NCI-H2227 treated with DMSO at 0.1 percent for 48 hours (cell line): ENCODE results near the gene HHIP.

Source experiments
- DNase-seq: peaks from one replicate; lab custom pipeline; 2025; lab: John Stamatoyannopoulos, UW

Gene HHIP

GRCh38 chr4:144705601-144706590 is 59.9 kb downstream of the HHIP start:
- no peak for DNase-seq

- no peak for DNase-seq
These were observed 63.2 kb downstream of the HHIP start for GRCh38 chr4:144709159-144709558.

GRCh38 chr4:144709793-144710525 is 64.0 kb downstream of the HHIP start:
- DNase-seq, result no peak

- DNase-seq, result no peak
These were observed 64.6 kb downstream of the HHIP start for GRCh38 chr4:144710526-144710912.

- DNase-seq, result no peak
These were observed 65.9 kb downstream of the HHIP start for GRCh38 chr4:144711700-144712456.

- no peak for DNase-seq
These were observed 66.8 kb downstream of the HHIP start for GRCh38 chr4:144712775-144713174.

- DNase-seq, result no peak
These were observed 68.2 kb downstream of the HHIP start for GRCh38 chr4:144714166-144714565.

- no peak for DNase-seq
These were observed 69.3 kb downstream of the HHIP start for GRCh38 chr4:144715230-144715629.

- no peak for DNase-seq
These were observed 70.8 kb downstream of the HHIP start for GRCh38 chr4:144716778-144717177.

- no peak for DNase-seq
These were observed 73.1 kb downstream of the HHIP start for GRCh38 chr4:144718958-144719512.

GRCh38 chr4:144720491-144720890 is 74.5 kb downstream of the HHIP start:
- no peak for DNase-seq

- DNase-seq, result no peak
These were observed 76.0 kb downstream of the HHIP start for GRCh38 chr4:144721994-144722393.

GRCh38 chr4:144723471-144723870 is 77.5 kb downstream of the HHIP start:
- no peak for DNase-seq

- no peak for DNase-seq
These were observed 83.2 kb downstream of the HHIP start for GRCh38 chr4:144729175-144729574.

- no peak for DNase-seq
These were observed 86.8 kb downstream of the HHIP start for GRCh38 chr4:144732584-144733428.

GRCh38 chr4:144733566-144733965 is 87.6 kb downstream of the HHIP start:
- DNase-seq, result no peak

GRCh38 chr4:144734522-144734921 is 88.6 kb downstream of the HHIP start:
- DNase-seq, result no peak

- DNase-seq, result no peak
These were observed 92.7 kb downstream of the HHIP start for GRCh38 chr4:144738649-144739048.

GRCh38 chr4:144739511-144740033 is 93.6 kb downstream of the HHIP start:
- DNase-seq, result no peak

GRCh38 chr4:144740316-144740715 is 94.4 kb downstream of the HHIP start:
- no peak for DNase-seq
